ENCODE results near the gene COL26A1.

DNA sequence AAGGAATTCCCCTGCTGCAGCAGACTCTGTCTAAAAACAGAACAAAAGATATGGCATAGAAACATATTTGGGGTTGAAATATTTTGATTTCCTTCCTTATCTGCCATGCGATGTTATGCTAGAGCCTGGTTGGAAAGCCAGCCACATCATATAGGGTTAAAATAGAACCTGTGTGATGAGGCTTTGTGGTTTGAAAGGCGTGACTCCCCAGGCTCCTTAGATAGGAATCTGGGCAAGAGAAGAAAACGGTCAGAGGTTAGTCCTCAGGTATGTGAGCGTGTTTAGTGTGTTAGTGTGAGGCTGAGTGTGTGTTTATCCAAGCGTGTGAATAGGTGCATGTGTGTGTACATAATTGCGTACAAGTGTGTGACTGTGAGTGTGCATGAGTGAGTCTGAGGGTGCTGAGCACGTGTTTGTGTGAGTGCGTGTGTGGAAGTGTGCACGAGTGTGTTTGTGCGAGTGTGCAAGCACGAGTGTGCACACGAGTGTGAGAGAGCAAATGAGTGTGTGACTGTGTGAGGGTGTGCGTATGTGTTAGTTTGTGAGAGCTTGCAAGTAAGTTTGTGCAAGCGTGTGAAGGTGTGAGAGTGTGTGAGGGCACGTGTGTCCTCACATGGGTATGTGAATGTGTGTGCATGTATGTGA lies 79.9 kb downstream of the COL26A1 start:
- no peak for TF ChIP-seq CTCF (IDR thresholded peaks at IDR 0.05)
- no peak for TF ChIP-seq POLR2A (IDR thresholded peaks at IDR 0.05)
- TF ChIP-seq POLR2AphosphoS5 (IDR thresholded peaks at IDR 0.05), result no peak
- no peak for TF ChIP-seq EP300 (IDR thresholded peaks at IDR 0.05)

Data from stomach (tissue), 4 donors.